GM10266 (cell line): Measurements from ENCODE around the gene APOM.

Experiments
- DNase-seq: peaks from one replicate; pipeline ENCODE4 v3.0.0; 2012; ENCODE audit errors: extremely low spot score
- CTCF ChIP-seq: IDR thresholded peaks from 2 replicates; pipeline ENCODE4 v1.5.1; 2012; ENCODE audit warnings: mild to moderate bottlenecking, low read depth; ENCODE audit not compliant: control insufficient read depth, insufficient read depth; ENCODE audit errors: missing control alignments

The APOM gene

GRCh38 chr6:31615748-31616147 is 39.9 kb upstream of the APOM start:
- TF ChIP-seq CTCF = no peak
- DNase-seq = no peak

GRCh38 chr6:31617010-31617409 is 38.7 kb upstream of the APOM start:
- no peak for TF ChIP-seq CTCF
- DNase-seq = no peak

DNA sequence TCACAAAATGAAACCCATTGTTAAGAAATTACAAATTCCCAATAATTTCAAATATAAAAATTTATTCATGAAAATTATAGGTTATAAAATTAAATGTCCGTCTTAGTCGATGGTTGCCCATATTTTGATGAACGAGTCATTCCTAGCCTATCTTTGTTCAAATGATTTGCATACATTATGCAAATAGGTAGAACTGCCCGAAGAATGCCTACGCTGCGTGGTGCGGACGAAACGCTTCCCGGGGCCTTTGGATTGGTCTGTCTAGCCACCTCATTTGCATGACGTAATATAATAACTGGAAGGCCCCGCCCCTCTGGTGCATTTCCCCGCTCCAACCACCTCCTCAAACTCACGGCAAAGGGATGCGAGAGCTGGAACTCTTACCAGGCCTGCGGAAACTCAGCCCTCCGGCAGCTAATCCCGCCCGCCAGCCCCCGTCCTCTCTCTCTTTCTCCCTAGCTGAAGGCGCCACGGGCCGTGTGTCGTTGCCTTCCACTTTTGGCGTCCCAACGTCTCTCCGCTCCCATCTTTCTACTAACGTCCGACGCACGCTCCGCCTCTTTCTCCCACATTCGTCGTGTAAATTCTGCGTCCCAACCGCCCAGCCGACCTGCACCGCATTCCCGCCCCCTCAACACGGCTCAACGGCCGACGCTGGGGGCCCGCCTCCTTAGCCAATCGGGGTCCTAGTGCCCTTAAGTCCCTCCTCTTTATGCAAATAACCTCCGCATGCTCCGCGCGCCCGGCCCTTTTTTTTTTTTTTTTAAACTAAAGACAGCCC is 35.7 kb upstream of the APOM start:
- peak; percentile 87 for DNase-seq
- TF ChIP-seq CTCF = no peak

DNA sequence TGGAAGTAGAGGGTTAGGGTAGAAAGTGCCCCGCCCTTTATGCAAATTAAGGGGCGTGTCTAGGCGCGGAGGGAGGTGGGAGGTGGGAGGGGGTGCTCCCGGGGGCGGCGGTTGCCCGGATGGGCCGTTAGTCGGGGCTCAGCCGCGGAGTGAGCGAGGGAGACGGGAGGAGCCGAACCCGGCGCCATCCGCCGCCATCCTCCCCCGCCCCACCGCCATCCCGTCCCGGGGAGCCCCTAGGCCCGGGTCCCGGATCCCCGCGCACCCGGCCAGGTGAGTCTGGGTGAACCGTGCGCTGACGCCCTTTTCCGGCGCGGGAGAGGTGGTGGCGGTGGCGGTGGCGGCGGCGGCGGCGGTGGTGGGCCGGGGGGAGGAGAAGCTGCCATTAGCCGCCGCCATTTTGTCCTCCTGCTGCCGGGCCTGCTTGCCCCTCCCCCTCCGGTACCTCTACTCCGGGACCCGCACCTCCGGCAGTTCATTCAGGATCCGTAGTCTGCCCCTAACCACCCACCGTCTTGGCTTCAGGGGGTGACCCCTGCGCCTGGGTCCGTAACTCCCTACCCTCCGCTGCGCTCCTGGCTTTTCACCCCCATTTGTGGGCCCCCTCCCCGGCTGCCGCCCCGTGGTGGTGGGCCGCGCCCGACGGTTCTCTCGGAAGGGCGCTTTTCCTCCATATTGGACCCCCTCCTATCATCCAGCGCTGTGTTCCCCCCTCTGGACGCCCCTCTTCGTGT is 34.9 kb upstream of the APOM start, which contains the start of gene PRRC2A:
TSS of gene PRRC2A (plus strand) at position 130 of the 734 bp plus-strand sequence. CDS start 2,075 bp downstream, outside the sequence.
- no peak for TF ChIP-seq CTCF
- DNase-seq = peak; percentile 99

- no peak for TF ChIP-seq CTCF
- DNase-seq = no peak
Observed at GRCh38 chr6:31621320-31621939, 34.3 kb upstream of the APOM start.

DNA sequence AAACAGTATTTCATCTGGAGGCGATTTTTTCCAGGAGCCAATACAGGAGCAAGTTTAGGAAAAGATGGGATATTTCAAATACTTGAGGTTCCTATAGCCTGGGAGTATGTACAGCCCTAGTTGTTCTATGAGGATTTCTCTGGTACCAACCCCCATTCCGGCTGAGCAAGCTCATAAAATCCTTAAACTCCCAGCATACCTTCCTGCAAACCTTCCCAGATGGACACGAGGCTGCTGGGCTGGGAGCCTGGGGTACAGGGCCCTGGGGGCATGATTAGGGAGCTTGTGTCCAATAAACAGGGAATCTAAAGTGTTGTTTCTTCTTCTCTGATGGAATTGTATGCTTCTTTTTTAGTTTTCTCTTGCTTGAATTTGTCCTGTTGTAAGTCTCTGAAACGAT is 33.7 kb upstream of the APOM start:
- DNase-seq = no peak
- no peak for TF ChIP-seq CTCF

DNA sequence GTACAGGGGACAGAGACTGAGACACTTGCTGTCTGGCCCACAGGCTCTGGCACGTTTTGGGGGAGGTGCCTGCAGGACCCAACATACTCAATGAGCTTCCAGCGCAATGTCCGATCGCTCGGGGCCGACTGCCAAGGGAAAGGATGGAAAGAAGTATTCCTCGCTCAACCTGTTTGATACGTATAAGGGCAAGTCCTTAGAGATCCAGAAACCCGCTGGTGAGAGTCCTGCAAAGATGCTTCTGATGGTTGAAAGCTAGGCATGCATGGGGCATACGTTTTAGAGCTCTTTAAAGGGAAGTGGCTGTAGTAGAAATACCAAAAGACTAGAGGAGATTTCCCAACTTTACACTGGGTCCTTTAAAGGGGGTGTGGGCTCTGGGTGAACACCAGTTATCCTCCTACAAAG is 33.0 kb upstream of the APOM start:
- no peak for TF ChIP-seq CTCF
- no peak for DNase-seq
